Upper lobe of left lung (tissue), 4 donors: Measurements from ENCODE around the gene MFSD12.

Experiments
- EP300 ChIP-seq, 4 donors: sonication (generic); formaldehyde crosslinking; IDR thresholded peaks; one replicate each; pipeline ENCODE4 v1.5.1; 2017; ENCODE audit warnings: antibody characterized with exemption in 4 of 4, control low read depth in 2 of 4
- POLR2A ChIP-seq, 4 donors: fragments of 450-650 bp; IDR thresholded peaks; one replicate each; pipeline ENCODE4 v1.5.1; 2016 to 2017; ENCODE audit warnings: antibody characterized with exemption in 4 of 4, mild to moderate bottlenecking in 2 of 4
- POLR2AphosphoS5 ChIP-seq, 2 donors: sonication (generic); formaldehyde crosslinking; IDR thresholded peaks; one replicate each; pipeline ENCODE4 v1.5.1; 2017; ENCODE audit warnings: antibody characterized with exemption in 2 of 2
- TF ChIP-seq, protein P1 (sequence below), 6 experiments: fragments of 450-650 bp in 4 of 6; fragments of 200-600 bp in 2 of 6; sonication (generic) in 2 of 6; IDR thresholded peaks; one replicate each; pipeline ENCODE4 v1.5.1; 2016 to 2019; ENCODE audit warnings: antibody characterized with exemption in 6 of 6

DNA sequence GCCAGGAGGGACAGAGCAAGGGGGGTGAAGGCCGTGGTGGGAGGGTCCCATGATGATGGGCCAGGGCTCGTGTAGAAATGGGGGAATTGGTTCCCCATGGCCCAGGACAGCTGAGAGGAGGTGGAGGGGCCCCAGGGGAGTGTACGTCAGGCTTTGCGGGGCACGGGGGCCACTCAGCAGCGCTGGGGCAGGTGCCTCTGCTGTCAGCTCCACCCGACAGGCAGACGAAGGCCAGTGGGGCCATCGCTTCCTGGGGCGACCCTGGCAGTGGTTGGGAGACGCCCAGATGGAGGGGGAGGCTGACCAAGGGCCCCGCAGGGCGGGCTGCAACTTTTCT, 20.3 kb downstream of the MFSD12 start:
- TF ChIP-seq, protein P1, sequence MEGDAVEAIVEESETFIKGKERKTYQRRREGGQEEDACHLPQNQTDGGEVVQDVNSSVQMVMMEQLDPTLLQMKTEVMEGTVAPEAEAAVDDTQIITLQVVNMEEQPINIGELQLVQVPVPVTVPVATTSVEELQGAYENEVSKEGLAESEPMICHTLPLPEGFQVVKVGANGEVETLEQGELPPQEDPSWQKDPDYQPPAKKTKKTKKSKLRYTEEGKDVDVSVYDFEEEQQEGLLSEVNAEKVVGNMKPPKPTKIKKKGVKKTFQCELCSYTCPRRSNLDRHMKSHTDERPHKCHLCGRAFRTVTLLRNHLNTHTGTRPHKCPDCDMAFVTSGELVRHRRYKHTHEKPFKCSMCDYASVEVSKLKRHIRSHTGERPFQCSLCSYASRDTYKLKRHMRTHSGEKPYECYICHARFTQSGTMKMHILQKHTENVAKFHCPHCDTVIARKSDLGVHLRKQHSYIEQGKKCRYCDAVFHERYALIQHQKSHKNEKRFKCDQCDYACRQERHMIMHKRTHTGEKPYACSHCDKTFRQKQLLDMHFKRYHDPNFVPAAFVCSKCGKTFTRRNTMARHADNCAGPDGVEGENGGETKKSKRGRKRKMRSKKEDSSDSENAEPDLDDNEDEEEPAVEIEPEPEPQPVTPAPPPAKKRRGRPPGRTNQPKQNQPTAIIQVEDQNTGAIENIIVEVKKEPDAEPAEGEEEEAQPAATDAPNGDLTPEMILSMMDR (IDR thresholded peaks at IDR 0.05): no peak
- TF ChIP-seq EP300 (IDR thresholded peaks at IDR 0.05): no peak
- TF ChIP-seq POLR2AphosphoS5 (IDR thresholded peaks at IDR 0.05): no peak
- no peak for TF ChIP-seq POLR2A (IDR thresholded peaks at IDR 0.05)
